Activated naive CD4-positive, alpha-beta T cell treated with anti-CD3 and anti-CD28 coated beads for 36 hours (primary cell): ENCODE measurements around the gene RNF217. TPM values are rescaled to one million over a fixed set of nuclear protein-coding genes. Genes with fewer than 3 reads are reported as not detected.
"Not testable (repeated sequence)": the region's sequence is repeated elsewhere in the genome, so short reads cannot be mapped to it uniquely, and the experiment has no call there.

Experiments
- CTCF ChIA-PET: fragments of 350-600 bp; sonication (Branson Sonifier 250); formaldehyde crosslinking; loops from one replicate; lab custom pipeline; 2021; ENCODE audit warnings: antibody characterized with exemption; lab: Charles Lee
- DNase-seq: peaks from one replicate; pipeline ENCODE4 v3.0.0-alpha.2; 2020
- H3K27ac Mint-ChIP-seq: one replicate; pipeline ENCODE4 v1.8.0; 2021; ENCODE audit warnings: mild to moderate bottlenecking, mixed read lengths
- H3K27me3 Mint-ChIP-seq: one replicate; pipeline ENCODE4 v1.8.0; 2021; ENCODE audit warnings: low read depth, mixed read lengths
- H3K36me3 Mint-ChIP-seq: one replicate; pipeline ENCODE4 v1.8.0; 2021; ENCODE audit warnings: low read depth, mixed read lengths
- H3K4me1 Mint-ChIP-seq: one replicate; pipeline ENCODE4 v1.8.0; 2021; ENCODE audit warnings: low read depth, mixed read lengths
- H3K4me3 Mint-ChIP-seq: one replicate; pipeline ENCODE4 v1.8.0; 2021; ENCODE audit warnings: mild to moderate bottlenecking, moderate library complexity, mixed read lengths
- H3K9me3 Mint-ChIP-seq: one replicate; pipeline ENCODE4 v1.8.0; 2021; ENCODE audit warnings: mixed read lengths
- intact Hi-C: fragments of 100-400 bp; cut with micrococcal nuclease; formaldehyde crosslinking; loops from one replicate; pipeline ENCODE4 v1.15.1; 2023
- total RNA-seq, 2 experiments: library from RNA; stranded (reverse); gene quantifications; one replicate each; pipeline ENCODE4 v1.2.3, GENCODE V29; 2021

RNF217 gene
- total RNA-seq, 2 experiments from 2014 or later = 1.8 to 2.4 TPM

DNA sequence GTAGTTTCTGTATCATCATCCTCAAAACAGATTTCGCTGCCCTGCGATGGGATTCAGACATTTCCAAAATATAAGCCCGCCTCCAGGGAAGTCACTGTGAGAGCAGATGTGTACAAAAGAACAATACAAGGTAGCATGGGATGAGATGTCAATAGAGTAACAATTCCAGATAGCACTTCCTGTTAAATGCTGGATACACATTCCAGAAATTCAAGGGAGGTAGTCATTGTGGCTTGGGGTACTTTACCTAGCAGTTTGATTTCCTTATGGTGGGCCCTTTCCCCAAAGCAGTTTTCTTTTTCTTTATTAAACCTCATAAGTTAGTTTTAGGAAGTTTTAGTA is 2.5 kb downstream of the RNF217 start:
- Mint-ChIP-seq H3K9me3 (no peaks in the 10 kb centered on the region), H3K27ac (no peak overlapping the region), H3K4me1 (peaks cover 26% of the 10 kb centered on the region), H3K27me3 (peaks cover 48% of the 10 kb centered on the region), H3K36me3 (peaks cover 2% of the 10 kb centered on the region), H3K4me3 (no peak overlapping the region)
- DNase-seq = no peak
- CTCF ChIA-PET = no interaction called here
- intact Hi-C loops = loop anchor here (5.0 kb wide), 2 partner anchors 148 to 188 kb away; partner anchors contain the start of gene TPD52L1

GRCh38 chr6:124965424-124965850 is 3.2 kb downstream of the RNF217 start:
- H3K27me3 Mint-ChIP-seq = peaks cover 43% of the 10 kb centered on the region
- H3K36me3 Mint-ChIP-seq, intact Hi-C loops, DNase-seq, H3K9me3 Mint-ChIP-seq, CTCF ChIA-PET, H3K4me3 Mint-ChIP-seq, H3K27ac Mint-ChIP-seq: not testable (repeated sequence)
- peaks cover 26% of the 10 kb centered on the region for H3K4me1 Mint-ChIP-seq

DNA sequence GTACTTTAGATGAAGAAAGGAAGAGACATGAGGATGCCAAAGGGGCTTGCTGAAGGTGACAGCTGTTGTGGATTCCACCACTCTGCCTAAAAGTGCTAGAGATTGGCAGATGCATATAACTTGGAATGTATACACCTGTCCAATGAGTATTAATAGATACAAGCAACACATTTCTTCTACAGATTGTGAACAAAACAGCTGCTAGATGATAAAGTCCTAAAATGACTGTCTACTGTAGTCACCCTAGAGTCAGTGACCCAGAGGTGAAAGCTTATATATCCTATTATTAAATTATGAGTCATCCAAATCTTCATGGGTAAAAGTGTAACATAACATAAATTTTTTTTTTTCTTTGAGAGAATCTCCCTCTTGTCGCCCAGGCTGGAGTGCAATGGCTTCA is 5.2 kb downstream of the RNF217 start:
- H3K4me1 Mint-ChIP-seq = peaks cover 15% of the 10 kb centered on the region
- peaks cover 36% of the 10 kb centered on the region for H3K27me3 Mint-ChIP-seq
- no peak overlapping the region for H3K27ac Mint-ChIP-seq
- intact Hi-C loops = no loop called here
- H3K4me3 Mint-ChIP-seq = no peak overlapping the region
- no peaks in the 10 kb centered on the region for H3K9me3 Mint-ChIP-seq
- no peak for DNase-seq
- H3K36me3 Mint-ChIP-seq = peaks cover 2% of the 10 kb centered on the region
- CTCF ChIA-PET = no interaction called here

DNA sequence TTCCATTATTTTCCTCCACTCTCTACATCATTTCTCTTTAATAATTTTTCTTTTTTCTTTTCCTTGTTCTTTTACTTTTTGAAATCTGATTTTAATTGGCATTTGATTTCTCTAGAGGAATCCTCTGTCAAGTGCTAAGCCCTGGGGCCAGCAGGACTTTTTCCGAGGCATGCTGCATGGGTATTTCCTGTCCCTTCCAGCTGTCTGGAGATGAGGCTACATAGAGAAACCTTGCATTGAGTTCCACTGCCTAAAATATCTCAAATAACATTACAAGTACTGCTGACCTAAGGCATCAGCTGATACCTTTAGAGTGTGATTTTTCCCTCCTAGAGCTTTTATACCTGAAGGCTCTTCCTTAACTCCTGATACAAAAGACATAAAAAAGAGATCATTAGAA is 6.2 kb downstream of the RNF217 start:
- Mint-ChIP-seq H3K36me3 (peaks cover under 1% of the 10 kb centered on the region), H3K4me3 (no peak overlapping the region), H3K27ac (no peak overlapping the region), H3K9me3 (no peaks in the 10 kb centered on the region), H3K4me1 (peaks cover 11% of the 10 kb centered on the region), H3K27me3 (peaks cover 36% of the 10 kb centered on the region)
- CTCF ChIA-PET = no interaction called here
- intact Hi-C loops = no loop called here
- DNase-seq = no peak

- Mint-ChIP-seq H3K4me1 (peaks cover 6% of the 10 kb centered on the region), H3K27ac (no peak overlapping the region), H3K9me3 (no peaks in the 10 kb centered on the region), H3K36me3 (no peaks in the 10 kb centered on the region), H3K27me3 (peaks cover 17% of the 10 kb centered on the region), H3K4me3 (no peak overlapping the region)
- intact Hi-C loops = no loop called here
- CTCF ChIA-PET = no interaction called here
- no peak for DNase-seq
Observed at GRCh38 chr6:124970243-124970642, 8.0 kb downstream of the RNF217 start.

- intact Hi-C loops = no loop called here
- DNase-seq = no peak
- no peak overlapping the region for H3K27ac Mint-ChIP-seq
- no peak overlapping the region for H3K4me3 Mint-ChIP-seq
- CTCF ChIA-PET = no interaction called here
- H3K4me1 Mint-ChIP-seq = peaks cover 4% of the 10 kb centered on the region
- peaks cover 14% of the 10 kb centered on the region for H3K27me3 Mint-ChIP-seq
- H3K9me3 Mint-ChIP-seq = no peaks in the 10 kb centered on the region
- H3K36me3 Mint-ChIP-seq = no peaks in the 10 kb centered on the region
Observed at GRCh38 chr6:124970763-124971162, 8.5 kb downstream of the RNF217 start.

- Mint-ChIP-seq H3K4me3 (no peak overlapping the region), H3K4me1 (no peaks in the 10 kb centered on the region), H3K9me3 (peaks cover under 1% of the 10 kb centered on the region), H3K27me3 (peaks cover 19% of the 10 kb centered on the region), H3K36me3 (peaks cover 2% of the 10 kb centered on the region), H3K27ac (no peak overlapping the region)
- DNase-seq = no peak
- intact Hi-C loops = no loop called here
- CTCF ChIA-PET = no interaction called here
Observed at GRCh38 chr6:124973780-124974179, 11.5 kb downstream of the RNF217 start.

- CTCF ChIA-PET = no interaction called here
- Mint-ChIP-seq H3K4me1 (no peaks in the 10 kb centered on the region), H3K27ac (no peak overlapping the region), H3K27me3 (peaks cover 25% of the 10 kb centered on the region), H3K4me3 (no peak overlapping the region), H3K36me3 (peaks cover 2% of the 10 kb centered on the region), H3K9me3 (peaks cover 5% of the 10 kb centered on the region)
- intact Hi-C loops = no loop called here
- no peak for DNase-seq
Observed at GRCh38 chr6:124974771-124975377, 12.6 kb downstream of the RNF217 start.

DNA sequence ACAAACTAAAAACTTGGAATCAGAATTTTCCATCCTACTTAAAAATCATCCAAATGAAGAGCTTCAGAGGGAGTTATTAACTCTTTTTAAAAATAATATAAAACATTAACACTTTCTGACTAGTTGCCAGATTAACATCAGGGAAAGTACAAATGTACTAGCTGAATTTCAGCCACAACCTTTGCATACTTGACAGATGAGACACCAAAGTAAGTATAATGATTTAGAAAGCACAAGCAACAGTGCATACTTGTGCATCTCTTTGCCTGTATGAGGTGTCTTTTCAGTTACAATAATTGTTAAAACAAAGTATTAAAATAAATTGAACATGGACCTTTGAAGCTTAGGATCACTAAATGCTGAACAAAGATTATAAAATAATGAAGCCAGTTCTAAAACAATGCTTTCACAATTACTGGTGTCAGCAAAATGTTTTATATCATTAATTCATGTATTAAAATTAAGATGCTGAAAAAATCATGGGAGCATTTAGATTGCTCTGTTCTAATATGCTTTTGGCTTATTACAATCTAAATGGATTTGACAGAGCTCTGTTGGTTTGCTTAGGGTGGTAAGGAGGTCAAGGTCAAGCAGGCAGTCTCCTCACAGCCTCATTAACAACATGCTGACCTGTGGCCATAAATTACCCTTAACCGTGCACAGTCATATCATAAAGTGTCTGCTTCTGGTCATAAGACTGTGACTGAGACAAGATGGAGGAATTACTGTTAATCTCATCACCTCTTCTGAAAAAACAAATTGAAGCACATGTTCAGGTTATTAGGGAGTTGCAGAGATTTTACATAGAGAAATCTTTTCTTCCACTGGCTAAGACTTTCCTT is 15.1 kb downstream of the RNF217 start:
- Mint-ChIP-seq H3K36me3 (peaks cover 2% of the 10 kb centered on the region), H3K4me3 (no peak overlapping the region), H3K27ac (no peak overlapping the region), H3K27me3 (peaks cover 20% of the 10 kb centered on the region), H3K9me3 (peaks cover 5% of the 10 kb centered on the region), H3K4me1 (no peaks in the 10 kb centered on the region)
- CTCF ChIA-PET = interaction anchor here (1.1 kb wide), 1 partner anchor 14 kb away, joined by 4 read pairs; no protein-coding TSS in a partner anchor
- intact Hi-C loops = no loop called here
- DNase-seq = no peak

GRCh38 chr6:124978451-124979293 is 16.4 kb downstream of the RNF217 start:
- CTCF ChIA-PET = interaction anchor here (1.1 kb wide), 1 partner anchor 16 kb away, joined by 4 read pairs; no protein-coding TSS in a partner anchor
- no peak for DNase-seq
- Mint-ChIP-seq H3K4me3 (no peak overlapping the region), H3K27me3 (peaks cover 14% of the 10 kb centered on the region), H3K27ac (no peak overlapping the region), H3K4me1 (peaks cover 6% of the 10 kb centered on the region), H3K9me3 (peaks cover 5% of the 10 kb centered on the region), H3K36me3 (peaks cover 2% of the 10 kb centered on the region)
- intact Hi-C loops = no loop called here

- peaks cover 2% of the 10 kb centered on the region for H3K36me3 Mint-ChIP-seq
- intact Hi-C loops = no loop called here
- no peak for DNase-seq
- no peak overlapping the region for H3K4me3 Mint-ChIP-seq
- H3K4me1 Mint-ChIP-seq = peaks cover 6% of the 10 kb centered on the region
- H3K9me3 Mint-ChIP-seq = peaks cover 5% of the 10 kb centered on the region
- H3K27me3 Mint-ChIP-seq = peaks cover 14% of the 10 kb centered on the region
- no peak overlapping the region for H3K27ac Mint-ChIP-seq
- CTCF ChIA-PET = interaction anchor here (0.7 kb wide), 1 partner anchor 15 kb away, joined by 4 read pairs; no protein-coding TSS in a partner anchor
Observed at GRCh38 chr6:124979294-124979678, 17.0 kb downstream of the RNF217 start.

- no peak overlapping the region for H3K27ac Mint-ChIP-seq
- intact Hi-C loops = no loop called here
Observed at GRCh38 chr6:124982669-124983068, 20.4 kb downstream of the RNF217 start.

More at GRCh38 chr6:124982669-124983068, 20.4 kb downstream of the RNF217 start:
- Mint-ChIP-seq H3K4me3 (no peak overlapping the region), H3K27me3 (peaks cover 12% of the 10 kb centered on the region), H3K36me3 (peaks cover 2% of the 10 kb centered on the region), H3K9me3 (peaks cover 5% of the 10 kb centered on the region), H3K4me1 (peaks cover 11% of the 10 kb centered on the region)
- DNase-seq = no peak
- CTCF ChIA-PET = no interaction called here
